CD4-positive, alpha-beta memory T cell (primary cell): ENCODE data around the gene SRA1. TPM values are rescaled to one million over a fixed set of nuclear protein-coding genes. Genes with fewer than 3 reads are reported as not detected.

Experiments used
- CTCF ChIA-PET: fragments of 350-600 bp; sonication (Branson Sonifier 250); formaldehyde crosslinking; loops from one replicate; lab custom pipeline; 2021; ENCODE audit warnings: inconsistent platforms; ENCODE audit not compliant: partially characterized antibody; lab: Charles Lee
- POLR2A ChIA-PET: fragments of 350-600 bp; sonication (Branson Sonifier 250); formaldehyde crosslinking; loops from one replicate; lab custom pipeline; 2021; ENCODE audit not compliant: partially characterized antibody; lab: Charles Lee
- DNase-seq, 5 donors: peaks; one replicate each; pipeline versions ENCODE4 v3.0.0 to v3.0.0-alpha.2; 2020 to 2022; ENCODE audit warnings: mixed read lengths in 1 of 5
- H3K27ac ChIP-seq: one replicate; pipeline ENCODE4 v1.7.0; 2013; ENCODE audit warnings: low read depth, low read length
- H3K27me3 ChIP-seq: 2 replicates; pipeline ENCODE4 v1.7.0; 2013; ENCODE audit warnings: mild to moderate bottlenecking, low read length, moderate library complexity; ENCODE audit not compliant: insufficient read depth
- H3K36me3 ChIP-seq: 2 replicates; pipeline ENCODE4 v1.7.0; 2013; ENCODE audit warnings: mild to moderate bottlenecking, low read length, moderate library complexity; ENCODE audit not compliant: insufficient read depth
- H3K4me1 ChIP-seq: 2 replicates; pipeline ENCODE4 v1.7.0; 2013; ENCODE audit warnings: mild to moderate bottlenecking, low read length, moderate library complexity; ENCODE audit not compliant: insufficient read depth
- H3K4me3 ChIP-seq, 2 donors: one replicate each; pipeline ENCODE4 v1.7.0; 2013; ENCODE audit warnings: low read length in 2 of 2, mild to moderate bottlenecking in 1 of 2
- H3K9me3 ChIP-seq, 2 donors: one replicate each; pipeline ENCODE4 v1.7.0; 2013; ENCODE audit warnings: low read length in 2 of 2, control low read depth in 1 of 2; ENCODE audit not compliant: control insufficient read depth in 1 of 2
- H3K27ac Mint-ChIP-seq, 7 donors: one replicate each; pipeline ENCODE4 v1.8.0; 2020 to 2021; ENCODE audit warnings: mixed read lengths in 7 of 7, mild to moderate bottlenecking in 6 of 7, inconsistent platforms in 3 of 7, moderate library complexity in 3 of 7
- H3K27me3 Mint-ChIP-seq, 2 donors: one replicate each; pipeline ENCODE4 v1.8.0; 2020 to 2021; ENCODE audit warnings: mixed read lengths in 2 of 2
- H3K36me3 Mint-ChIP-seq, 2 donors: one replicate each; pipeline ENCODE4 v1.8.0; 2020 to 2021; ENCODE audit warnings: mixed read lengths in 2 of 2, inconsistent platforms in 1 of 2, mild to moderate bottlenecking in 1 of 2
- H3K4me1 Mint-ChIP-seq, 4 donors: one replicate each; pipeline ENCODE4 v1.8.0; 2020 to 2021; ENCODE audit warnings: mixed read lengths in 4 of 4, mild to moderate bottlenecking in 1 of 4
- H3K4me3 Mint-ChIP-seq, 8 donors: one replicate each; pipeline ENCODE4 v1.8.0; 2020 to 2021; ENCODE audit warnings: mixed read lengths in 8 of 8, mild to moderate bottlenecking in 7 of 8, moderate library complexity in 6 of 8, inconsistent platforms in 3 of 8
- H3K9me3 Mint-ChIP-seq, 8 donors: one replicate each; pipeline ENCODE4 v1.8.0; 2020 to 2021; ENCODE audit warnings: mixed read lengths in 8 of 8, mild to moderate bottlenecking in 5 of 8, inconsistent platforms in 3 of 8, moderate library complexity in 1 of 8
- intact Hi-C: fragments of 100-400 bp; cut with micrococcal nuclease; formaldehyde crosslinking; loops from one replicate; pipeline ENCODE4 v1.15.1; 2023
- polyA plus RNA-seq, 2 donors: library from polyadenylated mRNA; unstranded; fragments of 300-500 nt; fragmentation: Illumina TruSeq; gene quantifications; one replicate each; pipeline ENCODE4 v1.2.3, GENCODE V29; 2021
- total RNA-seq, 2 experiments: library from RNA; stranded (reverse); gene quantifications; one replicate each; pipeline ENCODE4 v1.2.3, GENCODE V29; 2021

Gene SRA1
- total and polyA plus RNA-seq, 4 experiments from 2014 or later = 24.5 to 46.8 (median 31.0) TPM

DNA sequence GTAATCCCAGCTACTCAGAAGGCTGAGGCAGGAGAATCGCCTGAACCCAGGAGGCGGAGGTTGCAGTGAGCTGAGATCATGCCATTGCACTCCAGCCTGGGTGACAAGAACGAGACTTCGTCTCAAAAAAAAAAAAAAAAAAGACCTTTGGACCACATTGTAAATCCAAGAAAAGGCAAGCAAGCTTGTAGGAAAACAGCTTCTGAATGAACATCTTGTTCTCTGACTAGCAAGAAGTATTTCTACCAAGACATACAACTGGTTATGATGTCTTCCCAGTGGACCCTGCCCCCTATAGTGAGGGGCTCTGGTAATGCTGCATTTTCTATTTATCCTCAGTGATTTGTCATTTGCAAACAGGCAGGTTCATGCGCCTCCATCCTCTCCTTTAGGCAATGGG lies 14.3 kb downstream of the SRA1 start:
- Mint-ChIP-seq H3K4me1 (peaks cover 4 to 19% (median 7%) of the 10 kb centered on the region in 4 donors), H3K9me3 (peaks cover 0 to 3% (median 0%) of the 10 kb centered on the region in 8 donors), H3K27me3 (no peaks in the 10 kb centered on the region), H3K36me3 (peaks cover 38 to 58% of the 10 kb centered on the region in 2 donors), H3K4me3 (no peak overlapping the region), H3K27ac (no peak overlapping the region)
- intact Hi-C loops = no loop called here
- Histone ChIP-seq H3K4me3 (no peak overlapping the region), H3K27ac (no peak overlapping the region), H3K36me3 (peaks cover 36% of the 10 kb centered on the region), H3K27me3 (no peaks in the 10 kb centered on the region), H3K9me3 (no peaks in the 10 kb centered on the region), H3K4me1 (peaks cover 11% of the 10 kb centered on the region)
- ChIA-PET CTCF (no interaction called here), POLR2A (no interaction called here)
- no peak for DNase-seq

GRCh38 chr5:140540227-140540626 lies 17.0 kb downstream of the SRA1 start:
- Mint-ChIP-seq H3K4me1 (peaks cover 0 to 2% (median 0%) of the 10 kb centered on the region in 4 donors), H3K27ac (peak overlapping the region in 3 of 7 donors; percentile 8 to 72 (median 52)), H3K36me3 (peaks cover 50 to 72% of the 10 kb centered on the region in 2 donors), H3K4me3 (no peak overlapping the region), H3K9me3 (no peaks in the 10 kb centered on the region), H3K27me3 (no peaks in the 10 kb centered on the region)
- no peaks in the 10 kb centered on the region for H3K27me3 ChIP-seq
- intact Hi-C loops = no loop called here
- ChIA-PET CTCF (no interaction called here), POLR2A (no interaction called here)
- no peak for DNase-seq
- H3K27ac ChIP-seq = no peak overlapping the region
- H3K4me3 ChIP-seq = no peak overlapping the region
- H3K9me3 ChIP-seq = no peaks in the 10 kb centered on the region
- H3K36me3 ChIP-seq = peaks cover 45% of the 10 kb centered on the region
- H3K4me1 ChIP-seq = no peaks in the 10 kb centered on the region

DNA sequence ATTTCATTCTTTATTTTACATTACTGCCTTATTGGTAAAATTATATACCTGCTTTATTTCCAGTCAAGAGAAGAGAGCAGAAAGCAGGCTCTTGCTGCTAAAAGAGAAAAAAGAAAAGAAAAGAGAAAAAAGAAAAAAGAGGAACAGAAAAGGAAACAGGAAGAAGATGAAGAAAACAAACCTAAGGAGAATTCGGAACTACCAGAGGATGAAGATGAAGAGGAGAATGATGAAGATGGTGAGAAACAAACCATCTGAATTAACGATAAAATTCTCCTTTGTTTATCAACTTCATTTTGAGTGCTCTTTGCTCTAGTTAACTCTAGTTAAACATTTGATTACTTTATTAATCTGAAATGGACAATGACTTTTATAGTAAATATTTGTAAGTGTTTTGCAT lies 33.3 kb downstream of the SRA1 start:
- Mint-ChIP-seq H3K27me3 (no peaks in the 10 kb centered on the region), H3K9me3 (peaks cover 0 to 3% (median 0%) of the 10 kb centered on the region in 8 donors), H3K4me3 (no peak overlapping the region), H3K4me1 (peaks cover 0 to 2% (median 0%) of the 10 kb centered on the region in 4 donors), H3K27ac (peak overlapping the region in 3 of 7 donors; percentile 35 to 51 (median 37)), H3K36me3 (peaks cover 33 to 50% of the 10 kb centered on the region in 2 donors)
- H3K9me3 ChIP-seq = no peaks in the 10 kb centered on the region
- H3K36me3 ChIP-seq = peaks cover 42% of the 10 kb centered on the region
- H3K27me3 ChIP-seq = no peaks in the 10 kb centered on the region
- POLR2A ChIA-PET = interaction anchor here (0.7 kb wide), 1 partner anchor 170 kb away, joined by 3 read pairs; no protein-coding TSS in a partner anchor
- no peak for DNase-seq
- CTCF ChIA-PET = no interaction called here
- no peak overlapping the region for H3K4me3 ChIP-seq
- no peak overlapping the region for H3K27ac ChIP-seq
- intact Hi-C loops = no loop called here
- H3K4me1 ChIP-seq = no peaks in the 10 kb centered on the region

- H3K36me3 Mint-ChIP-seq = peaks cover 39 to 57% of the 10 kb centered on the region in 2 donors
- no peak overlapping the region for H3K27ac Mint-ChIP-seq
- ChIA-PET CTCF (no interaction called here), POLR2A (interaction anchor here (1.1 kb wide), 1 partner anchor 44 kb away, joined by 4 read pairs; the partner anchor contains the start of gene SRA1)
- H3K4me1 Mint-ChIP-seq = no peaks in the 10 kb centered on the region
- Histone ChIP-seq H3K36me3 (peaks cover 49% of the 10 kb centered on the region), H3K4me1 (no peaks in the 10 kb centered on the region), H3K4me3 (no peak overlapping the region), H3K27me3 (no peaks in the 10 kb centered on the region), H3K27ac (no peak overlapping the region), H3K9me3 (no peaks in the 10 kb centered on the region)
- no peak for DNase-seq
- no peaks in the 10 kb centered on the region for H3K9me3 Mint-ChIP-seq
- intact Hi-C loops = no loop called here
- no peak overlapping the region for H3K4me3 Mint-ChIP-seq
- no peaks in the 10 kb centered on the region for H3K27me3 Mint-ChIP-seq
These were observed 44.1 kb downstream of the SRA1 start for GRCh38 chr5:140513124-140513523.

GRCh38 chr5:140509898-140510297 lies 47.4 kb downstream of the SRA1 start:
- Mint-ChIP-seq H3K27me3 (no peaks in the 10 kb centered on the region), H3K9me3 (no peaks in the 10 kb centered on the region), H3K4me1 (no peaks in the 10 kb centered on the region), H3K36me3 (peaks cover 46 to 70% of the 10 kb centered on the region in 2 donors), H3K4me3 (no peak overlapping the region), H3K27ac (peak overlapping the region in 1 of 7 donors; percentile 42)
- Histone ChIP-seq H3K27ac (no peak overlapping the region), H3K4me3 (no peak overlapping the region), H3K27me3 (no peaks in the 10 kb centered on the region), H3K9me3 (no peaks in the 10 kb centered on the region), H3K36me3 (peaks cover 72% of the 10 kb centered on the region), H3K4me1 (no peaks in the 10 kb centered on the region)
- ChIA-PET POLR2A (no interaction called here), CTCF (no interaction called here)
- intact Hi-C loops = no loop called here
- no peak for DNase-seq

DNA sequence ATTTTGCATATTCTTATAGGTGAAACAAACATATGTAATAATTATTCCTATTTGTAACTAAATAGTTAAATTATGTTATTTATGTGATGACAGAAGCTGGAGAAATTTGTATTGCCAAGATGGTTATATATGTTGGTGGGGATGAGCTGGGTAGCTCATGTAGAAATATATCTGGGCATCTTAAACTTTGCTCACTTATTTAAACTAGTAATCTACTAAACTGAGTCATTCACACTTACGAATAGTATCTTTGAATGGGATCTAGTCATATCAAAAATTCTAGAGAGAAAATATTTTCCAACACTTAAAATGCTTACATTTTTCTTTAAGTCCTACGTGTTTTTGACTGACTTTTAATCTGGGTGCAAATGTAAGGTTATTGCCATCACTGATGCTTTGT lies 54.4 kb downstream of the SRA1 start:
- Mint-ChIP-seq H3K4me1 (peaks cover 0 to 9% (median 6%) of the 10 kb centered on the region in 4 donors), H3K36me3 (peaks cover 18 to 37% of the 10 kb centered on the region in 2 donors), H3K9me3 (no peaks in the 10 kb centered on the region), H3K27ac (no peak overlapping the region), H3K4me3 (no peak overlapping the region), H3K27me3 (no peaks in the 10 kb centered on the region)
- H3K4me3 ChIP-seq = no peak overlapping the region
- no peak for DNase-seq
- intact Hi-C loops = no loop called here
- no peak overlapping the region for H3K27ac ChIP-seq
- peaks cover 32% of the 10 kb centered on the region for H3K36me3 ChIP-seq
- no peaks in the 10 kb centered on the region for H3K4me1 ChIP-seq
- H3K27me3 ChIP-seq = no peaks in the 10 kb centered on the region
- no peaks in the 10 kb centered on the region for H3K9me3 ChIP-seq
- POLR2A ChIA-PET = no interaction called here
- CTCF ChIA-PET = no interaction called here
